ENCODE data around the gene NRXN2.

DNA sequence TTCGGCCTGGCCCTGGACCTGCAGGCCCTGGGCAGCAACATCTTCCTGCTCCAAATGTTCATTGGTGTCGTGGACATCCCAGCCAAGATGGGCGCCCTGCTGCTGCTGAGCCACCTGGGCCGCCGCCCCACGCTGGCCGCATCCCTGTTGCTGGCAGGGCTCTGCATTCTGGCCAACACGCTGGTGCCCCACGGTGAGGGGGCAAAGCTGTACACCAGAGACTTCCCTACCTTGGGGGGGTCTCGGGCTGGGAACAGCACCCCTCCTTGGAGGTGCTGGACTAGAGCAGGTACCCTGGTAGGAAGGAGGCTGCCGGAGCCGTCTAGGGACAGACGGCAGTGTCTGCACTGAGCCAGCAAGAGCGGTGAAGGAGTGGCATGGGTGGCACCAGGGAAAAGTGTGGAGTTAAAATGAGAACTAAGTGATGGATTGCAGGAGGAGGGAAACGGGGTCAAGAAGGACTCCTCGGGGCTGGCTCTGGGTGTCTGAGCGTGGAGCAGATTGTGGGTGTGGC lies 123.2 kb downstream of the NRXN2 start:
- TF ChIP-seq CTCF (IDR thresholded peaks at IDR 0.05 in 2 of 3, conservative IDR thresholded peaks at IDR 0.05 in 1 of 3; ENCODE audit: control insufficient read depth in 2 of 3, extremely low read depth in 1 of 3, insufficient read depth in 1 of 3, low read depth in 3 of 3, low read length in 3 of 3) (no peak), EP300 (IDR thresholded peaks at IDR 0.05; ENCODE audit: borderline replicate concordance in 1 of 2, control insufficient read depth in 1 of 2, low read depth in 2 of 2, low read length in 2 of 2) (no peak), RFX5 (IDR thresholded peaks at IDR 0.05; ENCODE audit: low read depth, low read length) (no peak)
- TF ChIP-seq, protein P1, sequence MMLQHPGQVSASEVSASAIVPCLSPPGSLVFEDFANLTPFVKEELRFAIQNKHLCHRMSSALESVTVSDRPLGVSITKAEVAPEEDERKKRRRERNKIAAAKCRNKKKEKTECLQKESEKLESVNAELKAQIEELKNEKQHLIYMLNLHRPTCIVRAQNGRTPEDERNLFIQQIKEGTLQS (IDR thresholded peaks at IDR 0.05; ENCODE audit: borderline replicate concordance, extremely low read depth, low read depth, low read length): no peak
